Spleen (tissue), 7 donors: ENCODE results near the gene PUS10.

ENCODE experiments used
- CTCF ChIP-seq, 11 experiments: fragments of 200-600 bp in 7 of 11; fragments of 450-650 bp in 4 of 11; sonication (generic) in 4 of 11; IDR thresholded peaks in 8 of 11; conservative IDR thresholded peaks in 3 of 11; 1 replicate in 7 of 11; 2 replicates in 4 of 11; pipeline versions ENCODE4 v1.4.0 to v1.8.0; 2016 to 2021; ENCODE audit warnings: antibody characterized with exemption in 11 of 11, inconsistent platforms in 4 of 11, mild to moderate bottlenecking in 1 of 11
- POLR2A ChIP-seq, 3 donors: fragments of 450-650 bp; IDR thresholded peaks; one replicate each; pipeline ENCODE4 v1.5.1; 2017; ENCODE audit warnings: antibody characterized with exemption in 3 of 3, mild to moderate bottlenecking in 1 of 3
- POLR2AphosphoS5 ChIP-seq, 3 donors: sonication (generic); formaldehyde crosslinking; IDR thresholded peaks; one replicate each; pipeline ENCODE4 v1.5.1; 2017; ENCODE audit warnings: antibody characterized with exemption in 3 of 3
- donor health status: DM: no; HTN: no; CAD: no; lungs with moderate emphysema.
- donor health status: DM: no; HTN: no; CAD: no.
- donor health status: DM: no; HTN: no; CAD: no.

- no peak for TF ChIP-seq CTCF (IDR thresholded peaks at IDR 0.05 in 8 of 11, conservative IDR thresholded peaks at IDR 0.05 in 3 of 11)
- no peak for TF ChIP-seq POLR2A (IDR thresholded peaks at IDR 0.05)
- TF ChIP-seq POLR2AphosphoS5 (IDR thresholded peaks at IDR 0.05) = no peak
Measured at GRCh38 chr2:61016392-61017002, 1.6 kb downstream of the PUS10 start.
